HL-60 (cell line): ENCODE results near the gene FSD2.
A peak's percentile ranks its signal among the peaks of the same experiment; 100 is the strongest.

Experiments
- DNase-seq, 2 experiments: peaks; one replicate each; pipeline ENCODE4 v3.0.0-alpha.2; 2010 to 2020; ENCODE audit warnings: low read depth in 1 of 2, low spot score in 1 of 2
- H3K27ac ChIP-seq: fragments of 250-450 bp; sonication (Bioruptor Pico); replicated peaks from 2 replicates; pipeline ENCODE4 v1.5.1; 2020; ENCODE audit warnings: mild to moderate bottlenecking, moderate library complexity
- H3K27me3 ChIP-seq: fragments of 250-450 bp; sonication (Bioruptor Pico); 2 replicates; pipeline ENCODE4 v1.5.1; 2021; ENCODE audit warnings: mild to moderate bottlenecking, moderate library complexity; ENCODE audit not compliant: insufficient read depth, poor library complexity, severe bottlenecking
- H3K4me3 ChIP-seq: replicated peaks from 2 replicates; pipeline ENCODE4 v1.5.1; 2011; ENCODE audit warnings: mild to moderate bottlenecking, control low read depth, low read length; ENCODE audit not compliant: insufficient read depth
- GABPA ChIP-seq: IDR thresholded peaks from 2 replicates; pipeline ENCODE4 v1.6.1; 2012; ENCODE audit warnings: low read depth
- POLR2AphosphoS5 ChIP-seq: IDR thresholded peaks from 2 replicates; pipeline ENCODE4 v1.6.1; 2012; ENCODE audit warnings: low read depth
- SPI1 ChIP-seq: IDR thresholded peaks from 2 replicates; pipeline ENCODE4 v1.6.1; 2012; ENCODE audit warnings: low read depth, mild to moderate bottlenecking, borderline replicate concordance
- TF ChIP-seq, protein P1 (sequence below): IDR thresholded peaks from one replicate; pipeline ENCODE4 v1.5.1; 2011; ENCODE audit warnings: low read length, control low read depth, inconsistent platforms; ENCODE audit not compliant: insufficient read depth
- TF ChIP-seq, protein P2 (sequence below): IDR thresholded peaks from 2 replicates; pipeline ENCODE4 v1.6.1; 2012; ENCODE audit warnings: low read depth; ENCODE audit not compliant: insufficient replicate concordance

FSD2 gene

DNA sequence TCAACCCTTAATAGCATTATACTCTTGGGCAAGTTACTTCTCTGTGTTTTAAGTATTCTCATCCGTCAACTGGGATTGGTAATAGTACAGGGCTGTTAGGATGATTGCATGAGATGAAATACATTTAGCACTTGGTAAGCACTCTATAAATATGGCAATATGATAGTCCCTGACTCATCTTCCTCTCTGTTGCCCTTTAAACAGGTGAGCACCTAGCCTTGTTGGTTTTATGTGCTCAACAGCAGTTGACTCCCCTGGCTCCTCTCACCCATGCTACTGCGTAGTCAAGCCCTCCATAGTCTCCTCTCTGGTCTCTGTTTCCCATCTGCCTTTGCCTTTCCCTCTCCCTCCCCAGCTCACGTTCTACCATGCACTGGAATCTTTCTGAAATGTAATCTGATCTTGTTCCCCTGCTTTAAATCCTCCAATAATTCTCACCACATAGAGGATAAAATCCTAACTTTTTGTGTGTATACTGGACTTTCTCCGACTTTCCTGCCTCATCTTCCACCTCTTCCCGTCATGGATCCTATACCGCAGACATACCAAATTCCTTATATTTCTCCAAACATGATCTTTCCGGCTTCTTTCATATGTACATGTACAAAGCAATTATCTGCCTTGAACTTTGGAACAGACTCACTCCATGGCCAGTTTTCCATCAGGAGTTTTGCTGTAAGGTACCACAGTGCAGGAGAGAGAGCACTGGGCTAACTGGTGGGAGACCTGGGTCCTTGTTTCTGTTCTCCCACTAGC is 42.3 kb downstream of the FSD2 start:
- no peak for DNase-seq
- no peak overlapping the region for H3K4me3 ChIP-seq
- H3K27me3 ChIP-seq: no peaks in the 10 kb centered on the region
- no peak for TF ChIP-seq POLR2AphosphoS5
- TF ChIP-seq, protein P1, sequence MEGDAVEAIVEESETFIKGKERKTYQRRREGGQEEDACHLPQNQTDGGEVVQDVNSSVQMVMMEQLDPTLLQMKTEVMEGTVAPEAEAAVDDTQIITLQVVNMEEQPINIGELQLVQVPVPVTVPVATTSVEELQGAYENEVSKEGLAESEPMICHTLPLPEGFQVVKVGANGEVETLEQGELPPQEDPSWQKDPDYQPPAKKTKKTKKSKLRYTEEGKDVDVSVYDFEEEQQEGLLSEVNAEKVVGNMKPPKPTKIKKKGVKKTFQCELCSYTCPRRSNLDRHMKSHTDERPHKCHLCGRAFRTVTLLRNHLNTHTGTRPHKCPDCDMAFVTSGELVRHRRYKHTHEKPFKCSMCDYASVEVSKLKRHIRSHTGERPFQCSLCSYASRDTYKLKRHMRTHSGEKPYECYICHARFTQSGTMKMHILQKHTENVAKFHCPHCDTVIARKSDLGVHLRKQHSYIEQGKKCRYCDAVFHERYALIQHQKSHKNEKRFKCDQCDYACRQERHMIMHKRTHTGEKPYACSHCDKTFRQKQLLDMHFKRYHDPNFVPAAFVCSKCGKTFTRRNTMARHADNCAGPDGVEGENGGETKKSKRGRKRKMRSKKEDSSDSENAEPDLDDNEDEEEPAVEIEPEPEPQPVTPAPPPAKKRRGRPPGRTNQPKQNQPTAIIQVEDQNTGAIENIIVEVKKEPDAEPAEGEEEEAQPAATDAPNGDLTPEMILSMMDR: no peak
- H3K27ac ChIP-seq: no peak overlapping the region

DNA sequence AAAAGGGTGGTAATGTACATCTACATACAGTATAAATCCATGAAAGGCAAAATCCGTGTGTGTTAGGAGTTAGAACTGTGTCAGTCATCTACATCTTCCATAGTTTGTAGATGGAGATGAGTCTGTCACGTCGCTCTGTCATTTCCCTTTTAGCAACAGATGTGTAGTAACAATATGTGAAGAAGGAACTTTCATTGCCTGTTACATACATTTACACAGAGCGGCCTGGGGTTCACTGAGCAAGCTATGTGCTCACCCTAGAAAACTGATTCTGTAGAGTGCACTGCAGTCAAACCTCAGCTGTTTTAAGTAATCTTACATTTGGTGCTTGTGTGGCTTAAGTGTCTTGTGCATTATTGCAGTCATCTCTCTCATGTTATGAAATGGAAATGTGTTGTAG is 54.6 kb downstream of the FSD2 start:
- H3K27ac ChIP-seq: peak overlapping the region; percentile 76
- TF ChIP-seq SPI1: peak; percentile 46; the same call in 1 of the 2 replicates
- no peak for TF ChIP-seq GABPA
- TF ChIP-seq, protein P1: no peak
- TF ChIP-seq, protein P2, sequence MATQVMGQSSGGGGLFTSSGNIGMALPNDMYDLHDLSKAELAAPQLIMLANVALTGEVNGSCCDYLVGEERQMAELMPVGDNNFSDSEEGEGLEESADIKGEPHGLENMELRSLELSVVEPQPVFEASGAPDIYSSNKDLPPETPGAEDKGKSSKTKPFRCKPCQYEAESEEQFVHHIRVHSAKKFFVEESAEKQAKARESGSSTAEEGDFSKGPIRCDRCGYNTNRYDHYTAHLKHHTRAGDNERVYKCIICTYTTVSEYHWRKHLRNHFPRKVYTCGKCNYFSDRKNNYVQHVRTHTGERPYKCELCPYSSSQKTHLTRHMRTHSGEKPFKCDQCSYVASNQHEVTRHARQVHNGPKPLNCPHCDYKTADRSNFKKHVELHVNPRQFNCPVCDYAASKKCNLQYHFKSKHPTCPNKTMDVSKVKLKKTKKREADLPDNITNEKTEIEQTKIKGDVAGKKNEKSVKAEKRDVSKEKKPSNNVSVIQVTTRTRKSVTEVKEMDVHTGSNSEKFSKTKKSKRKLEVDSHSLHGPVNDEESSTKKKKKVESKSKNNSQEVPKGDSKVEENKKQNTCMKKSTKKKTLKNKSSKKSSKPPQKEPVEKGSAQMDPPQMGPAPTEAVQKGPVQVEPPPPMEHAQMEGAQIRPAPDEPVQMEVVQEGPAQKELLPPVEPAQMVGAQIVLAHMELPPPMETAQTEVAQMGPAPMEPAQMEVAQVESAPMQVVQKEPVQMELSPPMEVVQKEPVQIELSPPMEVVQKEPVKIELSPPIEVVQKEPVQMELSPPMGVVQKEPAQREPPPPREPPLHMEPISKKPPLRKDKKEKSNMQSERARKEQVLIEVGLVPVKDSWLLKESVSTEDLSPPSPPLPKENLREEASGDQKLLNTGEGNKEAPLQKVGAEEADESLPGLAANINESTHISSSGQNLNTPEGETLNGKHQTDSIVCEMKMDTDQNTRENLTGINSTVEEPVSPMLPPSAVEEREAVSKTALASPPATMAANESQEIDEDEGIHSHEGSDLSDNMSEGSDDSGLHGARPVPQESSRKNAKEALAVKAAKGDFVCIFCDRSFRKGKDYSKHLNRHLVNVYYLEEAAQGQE: no peak
- no peak for TF ChIP-seq POLR2AphosphoS5
- peak overlapping the region; percentile 71 for H3K4me3 ChIP-seq
- no peaks in the 10 kb centered on the region for H3K27me3 ChIP-seq
- DNase-seq: peak in 1 of 2 experiments; percentile 69

DNA sequence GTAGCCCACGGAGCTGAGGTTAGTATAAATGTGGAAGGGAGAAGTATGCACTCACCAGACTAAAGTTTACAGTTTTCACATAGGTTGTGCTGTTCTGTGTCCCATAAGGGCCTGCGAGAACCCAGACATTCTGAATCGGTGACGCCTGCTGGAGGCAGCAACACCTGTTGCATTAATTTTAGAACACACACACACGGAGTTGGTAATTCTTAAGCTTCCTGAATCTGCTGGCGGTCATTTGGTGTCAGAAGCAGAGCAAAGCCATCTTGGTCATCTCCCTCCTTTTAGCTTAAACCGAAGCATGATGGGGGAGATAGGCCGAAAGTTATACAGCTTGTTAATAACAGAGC is 55.1 kb downstream of the FSD2 start:
- no peak for TF ChIP-seq POLR2AphosphoS5
- Histone ChIP-seq H3K27ac (peak overlapping the region; percentile 76), H3K27me3 (no peaks in the 10 kb centered on the region), H3K4me3 (peak overlapping the region; percentile 71)
- DNase-seq: peak in 1 of 2 experiments; percentile 9

DNA sequence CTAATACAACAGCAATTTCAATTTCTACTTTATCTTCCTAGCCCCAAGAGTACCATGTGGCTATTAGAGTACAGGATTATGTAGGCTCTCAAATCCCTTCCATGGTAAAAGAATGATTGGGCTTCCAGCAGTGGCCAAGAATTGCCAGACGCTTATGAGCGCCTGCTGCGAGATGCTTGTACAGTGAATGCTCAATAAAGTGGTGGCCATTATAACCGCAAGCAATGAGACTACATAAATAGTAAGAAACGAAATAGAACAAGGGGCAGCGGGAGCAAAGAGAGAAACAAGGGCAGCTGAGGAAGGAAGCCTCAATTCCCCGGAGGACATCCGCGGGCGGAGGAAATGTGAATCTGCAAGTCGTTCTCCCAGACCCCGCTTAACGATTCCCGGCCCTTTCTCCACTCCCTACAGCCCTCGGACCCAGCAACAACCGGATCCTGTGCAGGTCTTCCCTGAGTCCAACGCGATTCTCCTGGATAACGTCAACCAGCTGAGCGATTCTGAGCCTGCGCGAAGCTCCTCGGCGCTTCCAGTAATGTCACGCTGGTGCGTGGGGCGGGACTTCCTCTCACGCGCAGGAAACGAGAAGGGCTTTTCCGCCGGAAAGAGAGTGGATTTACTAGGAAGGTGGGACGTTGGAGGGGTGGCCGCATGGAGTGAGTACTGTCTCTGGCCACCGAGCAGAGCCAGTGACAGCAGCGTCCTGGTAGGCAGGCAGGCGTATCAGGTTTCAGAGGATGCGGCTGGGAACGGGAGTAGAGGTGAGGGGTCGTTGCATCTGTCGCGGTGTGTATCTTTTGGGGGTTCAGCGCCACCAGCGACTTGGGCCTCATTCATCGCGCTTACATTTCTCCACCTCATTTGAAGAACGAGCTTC is 55.7 kb downstream of the FSD2 start:
- H3K27ac ChIP-seq: peak overlapping the region; percentile 76
- TF ChIP-seq, protein P1: no peak
- TF ChIP-seq GABPA (peak; percentile 91), POLR2AphosphoS5 (peak; percentile 92), SPI1 (peak; percentile 90)
- TF ChIP-seq, protein P2: no peak

More for the DNA sequence above, 55.7 kb downstream of the FSD2 start:
- Histone ChIP-seq H3K27me3 (no peaks in the 10 kb centered on the region), H3K4me3 (peak overlapping the region; percentile 71)
- DNase-seq: peak; percentile 85 to 95
